ENCODE data around the gene BRIP1.
A peak's percentile ranks its signal among the peaks of the same experiment; 100 is the strongest.

Gene BRIP1

GRCh38 chr17:61656721-61657217, 206.6 kb downstream of the BRIP1 start:
- DNase-seq, result no peak

- no peak for DNase-seq
These were observed 212.6 kb downstream of the BRIP1 start for GRCh38 chr17:61650749-61651148.

DNA sequence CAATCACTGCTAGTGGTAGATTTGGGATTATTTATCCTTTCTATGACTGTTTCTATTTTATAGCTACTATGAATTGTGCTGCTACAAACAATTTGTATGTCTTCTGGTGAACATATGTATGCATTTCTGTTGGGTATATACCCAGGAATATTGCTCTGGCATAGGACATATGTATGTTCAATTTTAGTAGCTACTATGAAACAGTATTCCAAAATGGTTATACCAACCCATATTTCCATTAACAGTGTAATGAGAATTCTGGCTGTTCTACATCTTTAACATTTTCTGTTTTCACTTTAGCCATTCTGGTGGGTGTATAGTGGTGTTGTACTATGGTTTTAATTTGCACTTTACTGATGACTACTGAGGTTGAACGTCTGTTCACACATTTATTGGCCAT, 214.7 kb downstream of the BRIP1 start:
- DNase-seq, result no peak

GRCh38 chr17:61647047-61647446, 216.3 kb downstream of the BRIP1 start:
- DNase-seq, result no peak

- no peak for DNase-seq
These were observed 216.8 kb downstream of the BRIP1 start for GRCh38 chr17:61646482-61646881.

DNA sequence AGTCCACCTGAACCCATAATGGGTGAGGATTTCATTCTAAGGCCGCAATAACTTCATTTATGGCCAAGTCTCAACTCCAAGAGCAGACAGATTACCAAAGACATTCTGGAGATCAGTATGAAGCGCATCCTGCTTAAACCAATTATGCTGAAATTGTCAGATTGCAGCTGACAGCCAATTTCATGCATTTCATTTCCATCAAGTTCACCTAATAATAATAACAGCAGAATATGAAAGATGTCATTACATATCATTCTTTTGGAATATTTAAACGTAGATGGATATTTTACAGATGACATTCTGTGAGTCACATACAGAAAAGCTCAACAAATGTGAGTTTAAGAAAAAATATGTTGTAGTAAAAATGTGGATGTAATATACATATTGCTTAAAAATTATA, 217.4 kb downstream of the BRIP1 start:
- no peak for DNase-seq

- no peak for DNase-seq
These were observed 218.2 kb downstream of the BRIP1 start for GRCh38 chr17:61644800-61645774.

DNA sequence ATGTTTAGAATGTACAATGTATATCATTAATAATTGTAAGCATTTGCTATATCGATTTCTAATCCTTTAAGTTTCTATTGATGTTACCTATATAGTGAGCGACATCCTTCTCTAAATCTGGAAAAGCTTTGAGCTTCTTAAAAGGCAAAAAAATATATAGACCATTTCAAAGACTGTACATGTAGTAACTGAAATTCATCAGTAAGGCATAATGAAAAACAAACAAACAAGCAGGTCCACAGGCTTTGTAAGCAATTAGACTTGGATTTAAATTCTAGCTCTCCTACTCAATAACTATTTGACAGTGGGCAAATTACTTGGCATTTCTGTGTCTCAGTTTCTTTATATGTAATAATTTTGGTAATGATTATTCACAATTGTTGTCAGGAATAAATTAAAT, 220.6 kb downstream of the BRIP1 start:
- no peak for DNase-seq

DNA sequence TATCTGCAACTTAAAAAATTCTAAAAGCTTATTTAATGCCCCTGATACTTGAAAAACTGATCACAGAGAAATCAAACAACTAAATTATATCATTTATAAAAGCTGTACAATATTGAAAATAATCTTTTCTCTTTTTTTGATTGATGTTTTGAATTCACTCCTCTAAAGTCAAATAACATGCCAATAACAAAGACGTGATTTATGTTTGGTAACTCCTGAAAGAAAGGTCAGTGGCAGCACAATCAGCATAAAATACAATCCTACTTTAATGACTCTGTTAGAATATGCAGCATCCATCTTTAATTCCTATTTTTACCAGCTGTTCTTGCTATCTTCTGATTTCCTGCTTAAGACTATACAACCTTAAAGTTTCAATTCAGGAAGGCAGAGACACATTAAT, 221.6 kb downstream of the BRIP1 start:
- DNase-seq, result no peak

DNA sequence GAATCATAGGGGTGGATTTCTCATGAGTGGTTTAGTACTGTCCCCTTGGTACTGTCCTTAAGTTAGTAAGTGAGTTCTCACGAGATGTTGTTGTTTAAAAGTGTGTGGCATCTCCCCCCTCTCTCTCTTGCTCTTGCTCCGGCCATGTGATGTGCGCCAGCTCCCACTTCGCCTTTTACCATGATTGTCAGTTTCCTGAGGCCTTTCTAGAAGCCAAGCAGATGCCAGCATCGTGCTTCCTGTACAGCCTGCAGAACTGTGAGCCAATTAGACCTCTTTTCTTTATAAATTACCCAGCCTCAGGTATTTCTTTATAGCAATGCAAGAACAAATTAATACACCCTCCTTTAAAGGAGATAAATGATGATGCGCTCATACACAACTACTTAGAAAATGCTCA, 222.2 kb downstream of the BRIP1 start:
- no peak for DNase-seq

DNA sequence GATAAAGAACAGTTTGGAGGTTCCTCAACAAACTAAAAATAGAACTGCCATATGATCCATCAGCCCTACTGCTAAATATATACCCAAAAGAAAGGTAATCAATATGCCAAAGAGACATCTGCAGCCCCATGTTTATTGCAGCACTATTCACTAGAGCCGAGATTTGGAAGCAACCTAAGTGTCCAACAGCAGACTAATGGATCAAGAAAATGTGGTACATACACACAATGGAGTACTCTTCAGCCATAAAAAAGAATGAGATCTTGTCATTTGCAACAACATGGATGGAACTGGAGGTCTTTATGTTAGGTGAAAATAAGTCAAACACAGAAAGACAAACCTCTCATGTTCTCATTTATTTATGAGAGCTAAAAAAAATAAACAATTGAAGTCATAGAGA, 223.5 kb downstream of the BRIP1 start:
- no peak for DNase-seq

- no peak for DNase-seq
These were observed 225.2 kb downstream of the BRIP1 start for GRCh38 chr17:61638087-61638486.

- peak; percentile 68 for DNase-seq
These were observed 227.4 kb downstream of the BRIP1 start for GRCh38 chr17:61635913-61636432.

DNA sequence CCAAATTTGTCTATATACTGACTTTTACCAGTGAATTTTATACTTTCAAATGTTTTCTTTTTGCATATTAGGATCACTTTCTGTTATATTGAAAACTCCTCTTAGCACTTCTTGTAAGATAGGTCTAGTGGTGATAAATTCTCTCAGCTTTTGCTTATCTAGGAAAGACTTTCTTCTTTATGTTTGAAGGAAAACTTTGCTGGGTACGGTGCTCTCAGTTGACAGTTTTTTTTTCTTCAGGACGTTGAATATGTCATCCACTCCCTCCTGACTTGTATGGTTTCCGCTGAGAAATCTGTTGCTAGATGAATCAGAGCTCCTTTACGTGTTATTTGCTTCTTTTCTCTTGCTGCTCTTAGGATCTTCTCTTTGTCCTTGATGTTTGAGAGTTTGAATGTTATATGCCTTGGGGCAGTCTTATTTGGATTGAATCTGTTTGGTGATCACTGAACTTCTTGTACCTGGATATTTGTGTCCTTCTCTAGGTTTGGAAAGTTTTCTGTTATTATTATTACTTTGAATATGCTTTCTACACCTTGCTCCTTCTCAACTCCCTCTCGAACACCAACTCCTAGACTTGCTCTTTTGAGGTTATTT, 228.3 kb downstream of the BRIP1 start:
- DNase-seq, result no peak

DNA sequence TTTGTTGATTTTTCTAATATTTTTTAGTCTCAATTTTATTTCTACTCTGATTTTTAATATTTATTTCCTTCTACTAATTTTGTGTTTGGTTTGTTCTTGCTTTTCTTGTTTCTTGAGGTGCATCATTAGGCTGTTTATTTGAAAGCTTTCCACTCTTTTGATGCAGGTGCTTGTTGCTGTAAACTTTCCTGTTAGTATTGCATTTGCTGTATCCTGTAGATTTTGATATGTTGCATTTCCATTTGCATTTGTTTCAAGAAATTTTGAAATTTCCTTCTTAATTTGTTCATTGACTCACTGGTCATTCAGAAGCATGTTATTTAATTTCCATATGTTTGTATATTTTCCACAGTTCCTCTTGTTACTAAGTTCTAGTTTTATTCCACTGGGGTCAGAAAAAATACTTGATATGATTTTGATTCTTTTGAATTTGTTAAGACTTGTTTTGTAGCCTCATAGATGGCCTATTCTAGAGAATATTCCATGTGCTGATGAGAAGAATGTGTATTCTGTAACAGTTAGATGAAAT, 229.3 kb downstream of the BRIP1 start:
- no peak for DNase-seq

- DNase-seq, result no peak
These were observed 230.5 kb downstream of the BRIP1 start for GRCh38 chr17:61632826-61633225.

DNA sequence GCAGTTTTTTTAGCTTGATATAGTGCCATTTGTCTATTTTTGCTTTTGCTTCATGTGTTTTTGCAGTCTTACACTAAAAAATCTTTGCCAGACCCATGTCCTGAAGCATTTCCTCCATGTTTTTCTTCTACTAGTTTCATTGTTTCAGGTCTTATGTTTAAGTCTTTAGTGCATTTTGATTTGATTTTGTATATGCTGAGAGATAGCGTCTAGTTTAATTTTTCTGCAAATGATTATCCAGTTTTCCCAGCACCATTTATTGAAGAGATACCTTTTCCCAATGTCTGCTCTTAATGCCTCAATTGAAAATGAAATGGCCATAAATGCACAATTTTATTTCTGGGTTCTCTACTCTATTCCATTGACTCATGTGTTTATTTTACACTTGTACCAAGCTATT, 231.5 kb downstream of the BRIP1 start:
- no peak for DNase-seq

Measured in activated CD4-positive, alpha-beta T cell treated with anti-CD3 and anti-CD28 coated beads, Interleukin-10, Interleukin-2, amounts not matched to agents 100 ng/mL and 50 ng/mL, durations not matched to agents 16 hours and 8 hours (primary cell).